Measurements from ENCODE around the gene SLC39A2.
"Not testable (repeated sequence)": the region's sequence is repeated elsewhere in the genome, so short reads cannot be mapped to it uniquely, and the experiment has no call there.

The SLC39A2 gene

GRCh38 chr14:20997564-20997963 is 1.5 kb upstream of the SLC39A2 start:
- DNase-seq, result no peak

DNA sequence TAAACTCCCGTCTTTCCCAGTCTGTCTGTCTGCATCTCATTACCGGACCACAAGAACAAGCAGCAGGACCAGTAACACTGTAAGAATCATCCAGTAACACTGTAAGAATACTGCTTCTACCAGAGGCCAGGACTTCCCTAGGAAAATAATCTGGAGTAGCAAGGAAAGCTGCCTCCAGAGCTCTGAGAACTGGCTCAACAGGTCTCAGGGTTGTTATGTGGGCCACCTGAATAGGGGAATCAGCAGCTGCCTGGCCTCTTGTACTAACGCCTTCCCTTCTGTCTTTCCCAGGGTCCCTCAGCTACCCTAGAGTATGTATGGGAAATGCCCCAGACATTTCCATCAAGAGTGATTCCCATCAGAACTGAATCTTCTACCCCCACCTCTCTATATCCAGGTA is 954 bp upstream of the SLC39A2 start:
- no peak for DNase-seq

DNA sequence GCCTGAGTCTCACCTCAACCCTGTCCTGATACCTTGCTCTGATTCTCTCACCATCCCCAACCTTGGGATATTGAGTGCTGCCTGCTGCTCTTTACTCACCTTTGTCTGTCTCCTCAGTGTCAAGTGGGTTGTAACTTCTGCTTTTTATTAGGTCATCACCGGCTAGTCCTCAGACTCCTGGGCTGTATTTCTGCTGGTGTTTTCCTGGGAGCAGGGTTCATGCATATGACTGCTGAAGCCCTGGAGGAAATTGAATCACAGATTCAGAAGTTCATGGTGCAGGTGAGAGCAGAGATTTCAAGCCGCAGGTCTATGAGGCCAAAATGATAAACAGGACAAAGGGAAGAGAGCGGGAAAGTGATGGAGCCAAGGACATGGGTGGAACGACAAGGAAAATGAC is 498 bp downstream of the SLC39A2 start:
- no peak for DNase-seq

DNA sequence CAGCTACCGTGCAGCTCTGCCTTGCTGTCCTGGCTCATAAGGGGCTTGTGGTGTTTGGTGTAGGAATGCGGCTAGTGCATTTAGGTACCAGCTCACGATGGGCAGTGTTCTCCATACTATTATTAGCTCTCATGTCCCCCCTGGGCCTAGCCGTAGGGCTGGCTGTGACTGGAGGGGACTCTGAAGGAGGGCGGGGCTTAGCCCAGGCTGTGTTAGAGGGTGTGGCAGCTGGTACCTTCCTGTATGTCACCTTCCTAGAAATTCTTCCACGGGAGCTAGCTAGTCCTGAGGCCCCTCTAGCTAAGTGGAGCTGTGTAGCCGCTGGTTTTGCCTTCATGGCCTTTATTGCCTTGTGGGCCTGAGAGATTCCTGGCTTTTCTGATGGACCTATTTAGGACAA is 2.1 kb downstream of the SLC39A2 start:
- DNase-seq, result no peak

GRCh38 chr14:21003788-21004346 is 4.8 kb downstream of the SLC39A2 start:
- DNase-seq, result no peak

DNA sequence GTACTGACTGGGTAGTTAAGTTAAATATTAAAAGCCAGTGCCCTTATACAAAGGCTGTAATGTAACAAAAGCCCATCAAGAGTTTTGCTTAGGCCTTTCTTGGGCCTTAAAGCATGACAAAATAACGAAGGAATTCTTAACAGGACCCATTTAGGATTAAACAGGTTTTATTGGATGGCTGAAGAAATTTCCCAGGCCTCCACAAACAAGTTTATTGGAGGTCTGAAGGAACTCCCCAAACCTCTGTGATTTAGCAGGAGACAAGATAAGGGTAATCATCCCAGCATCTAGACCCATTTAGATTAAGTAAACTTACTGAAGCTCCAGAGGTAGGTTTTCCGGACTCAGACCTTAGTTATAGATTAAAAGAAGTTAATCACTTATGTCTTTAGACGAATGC is 10.6 kb downstream of the SLC39A2 start:
- DNase-seq, result not testable (repeated sequence)

DNA sequence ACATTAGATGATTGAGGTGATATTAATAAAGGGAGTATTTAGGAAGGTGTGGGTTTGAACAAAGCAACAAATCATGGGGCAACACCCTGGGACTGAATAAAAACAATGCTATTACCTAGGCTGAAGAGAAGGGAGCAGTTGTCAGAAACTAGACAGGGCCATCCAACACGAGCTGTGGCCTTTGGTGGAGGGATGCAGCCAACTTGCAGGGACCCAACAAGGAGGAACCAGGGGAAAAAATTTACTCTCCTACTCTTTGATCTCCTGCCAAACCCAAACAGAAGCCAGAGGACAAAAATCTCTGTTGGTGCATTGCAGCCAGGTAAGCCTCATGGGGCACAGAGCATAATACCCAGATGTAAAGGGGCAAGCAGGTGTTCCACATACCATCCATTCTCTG is 12.0 kb downstream of the SLC39A2 start:
- no peak for DNase-seq

- DNase-seq, result peak; percentile 82
These were observed 15.7 kb downstream of the SLC39A2 start for GRCh38 chr14:21014761-21015190.

DNA sequence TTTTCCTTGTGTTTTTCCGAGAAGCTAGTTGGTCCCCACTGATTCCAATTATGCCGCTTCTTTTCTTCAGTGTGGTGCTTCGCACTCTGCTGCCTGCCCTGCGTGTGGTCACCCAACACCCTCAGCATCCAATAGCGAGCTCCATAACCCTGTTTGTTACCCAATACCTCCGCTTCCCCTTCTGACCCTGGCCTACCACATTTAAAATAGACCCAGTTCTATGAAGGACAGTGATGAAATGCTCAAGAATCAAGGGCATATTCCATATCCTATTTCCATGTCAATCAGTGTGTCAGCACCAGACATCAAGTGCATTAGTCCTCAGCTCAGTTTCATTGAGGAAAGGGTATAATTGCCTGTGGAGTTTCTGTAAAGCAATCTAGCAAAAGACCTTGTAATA is 16.2 kb downstream of the SLC39A2 start:
- no peak for DNase-seq

DNA sequence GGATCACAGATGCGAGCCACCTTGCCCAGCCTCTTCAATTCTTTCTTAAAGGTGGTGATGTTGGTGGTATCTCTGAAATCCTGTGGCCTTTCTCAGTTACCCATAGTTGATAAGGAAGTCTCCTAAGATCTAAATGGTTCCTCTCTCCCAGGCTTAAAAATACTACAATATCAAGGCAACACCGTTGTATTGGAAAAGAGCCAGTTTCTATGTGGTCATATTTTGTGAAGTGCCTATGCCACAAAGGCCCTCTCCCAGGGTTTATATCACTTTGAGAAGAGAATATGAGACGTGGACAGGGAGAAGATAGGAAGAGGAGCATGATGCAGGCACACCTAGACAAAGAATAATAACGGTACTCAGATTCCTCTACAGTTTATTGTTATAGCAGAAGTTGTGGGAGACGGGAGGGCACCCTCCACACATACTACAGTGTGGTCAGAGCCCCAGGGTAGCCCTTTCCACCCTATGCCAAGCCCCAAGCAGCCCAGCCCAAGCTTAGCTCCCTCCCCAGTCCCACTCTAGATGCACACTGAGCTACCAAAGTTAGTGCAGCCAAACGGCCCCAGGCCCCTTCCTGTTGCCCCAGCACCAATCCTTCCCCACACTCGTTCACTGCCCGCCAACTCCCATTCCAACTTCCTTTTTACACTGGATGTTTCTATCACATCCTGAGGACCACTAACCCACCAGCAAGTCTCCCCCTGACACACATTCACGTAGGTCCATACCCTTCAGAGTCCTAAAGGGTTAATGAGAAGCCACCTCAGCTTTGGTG is 17.5 kb downstream of the SLC39A2 start:
- no peak for DNase-seq

DNA sequence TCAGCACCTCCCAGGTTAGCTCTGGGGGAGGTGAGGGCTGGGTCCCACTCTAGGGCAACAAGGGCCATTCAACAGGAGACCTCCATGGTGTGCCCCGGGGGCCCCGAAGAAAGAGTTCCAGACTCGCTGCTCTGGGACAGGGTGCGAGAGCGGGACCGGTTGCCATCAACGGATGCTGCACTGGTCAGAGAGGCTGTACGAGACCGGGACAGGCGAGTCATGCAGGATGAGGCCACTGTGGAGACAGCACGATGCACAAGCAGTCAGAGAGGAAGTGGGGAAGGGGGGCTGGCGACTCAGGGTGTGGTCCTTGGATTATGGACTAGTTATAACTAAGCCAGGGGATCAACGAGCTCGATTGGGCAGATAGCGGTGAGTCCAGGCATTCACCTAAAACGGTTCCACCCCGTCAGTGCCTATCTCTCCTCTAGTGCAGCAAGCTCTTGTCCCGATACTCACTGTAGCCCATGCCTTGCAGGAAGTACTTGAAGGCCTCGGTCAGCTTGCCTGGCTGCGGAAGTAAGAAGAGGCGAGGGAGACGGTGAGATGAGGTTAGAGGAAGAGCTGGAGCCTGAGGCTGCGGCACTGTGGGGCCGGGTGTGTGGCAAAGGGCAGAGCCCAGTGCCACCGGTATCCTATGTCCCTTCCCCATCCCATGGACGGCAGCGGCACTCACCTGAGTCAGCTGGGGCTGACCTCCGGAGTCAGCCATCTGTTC is 18.6 kb downstream of the SLC39A2 start:
- DNase-seq, result no peak

GRCh38 chr14:21018286-21018685 is 19.2 kb downstream of the SLC39A2 start:
- no peak for DNase-seq

DNA sequence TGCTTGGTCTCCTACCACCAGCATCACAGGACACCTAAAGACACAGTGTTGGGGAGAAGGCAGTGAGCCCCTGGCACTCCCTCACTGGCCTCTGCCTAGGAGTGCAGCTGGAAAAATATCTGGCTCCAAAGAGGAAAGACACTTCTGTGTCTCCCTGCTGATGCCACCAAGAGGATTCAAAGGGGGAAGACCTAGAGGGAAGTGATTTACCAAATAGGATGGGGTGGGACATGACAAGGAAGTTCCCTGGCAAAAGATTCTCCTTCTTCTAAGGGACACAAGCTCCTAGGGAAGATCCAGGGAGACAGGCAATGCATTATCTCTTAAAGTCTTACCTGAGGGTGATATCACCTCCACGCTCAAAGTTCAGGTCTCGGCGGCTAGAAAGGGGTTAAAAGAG is 19.7 kb downstream of the SLC39A2 start:
- DNase-seq, result no peak

- no peak for DNase-seq
These were observed 20.3 kb downstream of the SLC39A2 start for GRCh38 chr14:21019366-21019765.

- DNase-seq, result no peak
These were observed 22.0 kb downstream of the SLC39A2 start for GRCh38 chr14:21020977-21021545.

DNA sequence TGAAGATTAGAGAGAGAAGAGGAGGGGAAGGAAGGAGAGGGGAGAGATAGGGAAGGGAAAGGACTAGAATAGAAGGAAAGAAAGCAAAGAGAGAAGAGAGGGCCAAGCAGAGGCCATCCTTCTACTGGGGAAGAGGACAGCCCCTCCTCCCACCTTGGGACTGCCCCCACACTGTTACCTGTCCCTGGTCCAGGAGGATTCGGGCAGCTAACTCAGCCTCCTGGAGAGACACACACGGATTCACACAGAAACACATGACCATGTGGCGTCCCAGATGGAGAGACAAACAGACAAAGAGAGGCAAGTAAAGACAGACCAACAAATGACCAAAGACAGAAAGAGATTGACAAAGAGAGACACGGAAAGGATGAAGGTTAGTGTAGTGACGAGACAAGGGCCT is 23.6 kb downstream of the SLC39A2 start:
- no peak for DNase-seq

- no peak for DNase-seq
These were observed 24.1 kb downstream of the SLC39A2 start for GRCh38 chr14:21023174-21023573.

DNA sequence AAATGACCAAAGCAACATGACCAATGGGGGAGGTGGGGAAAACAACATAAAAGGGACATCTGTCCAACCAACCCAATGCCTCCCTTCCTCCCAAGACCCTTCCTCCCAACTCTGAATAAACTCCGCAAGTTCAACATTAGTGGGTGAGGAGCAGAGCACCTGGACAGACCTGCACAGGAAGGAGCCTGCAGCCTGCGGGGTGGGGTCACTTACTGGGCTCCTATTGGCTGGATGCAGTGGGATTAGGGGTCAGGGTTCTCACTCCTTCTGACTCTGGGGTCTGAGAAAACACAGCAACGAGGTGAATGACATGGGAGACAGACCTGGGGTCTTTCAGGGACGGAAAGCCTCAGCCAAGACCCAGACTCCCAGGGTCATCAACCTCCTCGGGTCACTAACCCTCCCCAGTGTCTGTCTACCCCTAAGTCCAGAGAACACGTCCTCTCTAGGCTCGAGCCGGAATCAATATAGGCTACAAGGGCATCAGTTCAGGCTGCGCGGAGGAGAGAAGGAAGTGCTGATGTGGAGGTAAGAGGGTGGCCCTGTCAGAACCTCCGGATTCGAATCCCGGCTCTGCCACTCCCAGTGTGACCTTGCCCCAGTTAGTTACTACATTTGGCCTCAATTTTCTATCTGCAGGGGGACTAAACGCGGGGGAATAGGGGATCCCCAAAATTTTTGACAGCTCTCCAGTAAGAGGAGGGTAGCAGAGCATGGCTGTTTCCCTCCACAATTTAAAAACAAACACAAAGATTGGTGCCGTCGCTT is 24.9 kb downstream of the SLC39A2 start:
- DNase-seq, result no peak

DNA sequence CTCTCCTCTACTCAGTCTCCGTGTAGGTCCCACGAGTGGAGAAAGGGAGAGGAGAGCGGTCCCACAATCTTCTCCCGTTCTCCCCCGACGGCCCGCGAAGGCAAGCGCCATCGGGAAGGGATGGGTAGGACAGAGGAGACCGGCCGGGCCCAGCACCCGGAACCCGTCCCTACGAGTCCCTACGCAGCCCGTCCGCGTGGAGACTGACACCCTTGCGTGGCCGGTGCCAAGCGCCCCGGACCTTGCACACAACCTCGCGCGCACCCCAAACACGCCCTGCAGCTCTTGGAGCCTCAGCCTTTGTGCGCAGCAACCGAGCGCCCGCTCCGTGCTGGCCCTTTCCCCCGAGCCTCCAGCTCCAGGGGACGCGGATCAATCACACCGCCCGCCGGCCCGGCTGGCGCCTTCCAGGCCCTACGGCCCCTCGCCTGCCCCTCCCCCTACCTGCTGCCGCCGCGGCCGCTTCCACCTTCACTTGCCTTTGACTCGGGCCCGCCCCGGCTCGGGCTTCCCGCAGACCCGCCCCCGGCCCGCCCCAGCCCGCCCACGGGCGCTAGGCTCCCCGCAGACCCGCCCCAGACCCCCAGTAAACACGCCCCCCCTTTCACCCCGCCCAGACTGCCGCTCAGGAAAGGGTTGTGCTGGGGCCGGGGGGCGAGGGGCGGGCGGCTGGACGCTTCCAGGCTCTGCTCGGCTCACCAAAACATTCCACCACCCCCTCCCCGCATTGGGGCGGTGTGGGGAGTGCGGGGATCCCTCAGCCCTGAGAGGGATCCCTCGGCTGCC is 25.7 kb downstream of the SLC39A2 start, which contains the start of gene NDRG2:
Gene NDRG2 (minus strand): TSS at position 477 of the 786 bp plus-strand sequence. CDS start 1,746 bp downstream, outside the sequence.
- peak; percentile 27 for DNase-seq

- DNase-seq, result no peak
These were observed 26.5 kb downstream of the SLC39A2 start for GRCh38 chr14:21025371-21026273.

Measured in NCI-H345 (cell line).